ENCODE results near the gene SBNO1.

DNA sequence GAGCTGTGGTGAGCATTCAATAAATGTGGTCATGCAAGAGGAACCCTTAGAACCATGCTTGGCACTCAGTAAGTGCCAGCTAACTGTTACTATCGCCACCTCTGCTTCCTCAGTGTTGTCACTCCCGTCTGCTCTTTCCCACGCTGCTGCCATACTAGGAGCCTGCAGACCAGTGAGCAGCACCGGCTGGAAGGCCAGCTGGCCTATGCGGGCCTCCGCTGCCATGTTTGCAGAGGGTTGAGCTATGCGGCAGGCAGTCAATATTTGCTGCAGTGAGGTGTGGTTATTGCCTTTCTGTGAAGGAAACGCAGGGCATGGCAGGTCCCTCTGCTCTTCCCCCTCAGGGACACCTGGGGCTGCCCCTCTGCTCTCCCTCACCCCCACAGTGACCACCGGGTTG lies 32.3 kb upstream of the SBNO1 start:
- no peak for TF ChIP-seq EZH2 (IDR thresholded peaks at IDR 0.05; ENCODE audit: insufficient read depth, poor library complexity, severe bottlenecking)
- TF ChIP-seq EZH2phosphoT487 (IDR thresholded peaks at IDR 0.05; ENCODE audit: insufficient read depth, low read depth): no peak
